B cell (primary cell): ENCODE results near the gene OXER1. TPM values are rescaled to one million over a fixed set of nuclear protein-coding genes. Genes with fewer than 3 reads are reported as not detected.

Experiments used
- ATAC-seq: fragments of 200-7000 bp; cut with Tn5 transposase; one replicate; pipeline ENCODE4 v1.10.0; 2021; ENCODE audit warnings: low read depth, mild to moderate bottlenecking, moderate number of reproducible peaks, moderate library complexity
- CTCF ChIA-PET: fragments of 350-600 bp; sonication (Branson Sonifier 250); formaldehyde crosslinking; loops from one replicate; lab custom pipeline; 2021; ENCODE audit warnings: antibody characterized with exemption, inconsistent platforms; lab: Charles Lee
- POLR2A ChIA-PET: fragments of 350-600 bp; sonication (Branson Sonifier 250); formaldehyde crosslinking; loops from one replicate; lab custom pipeline; 2021; ENCODE audit warnings: antibody characterized with exemption; lab: Charles Lee
- DNase-seq: peaks from one replicate; pipeline ENCODE4 v3.0.0; 2013
- H2AFZ ChIP-seq: 2 replicates; pipeline ENCODE4 v1.6.1; 2012; ENCODE audit warnings: mild to moderate bottlenecking, low read depth, low read length; ENCODE audit not compliant: insufficient read depth, poor library complexity, severe bottlenecking
- H3K27ac ChIP-seq, 2 donors: 1 replicate in 1 of 2; 2 replicates in 1 of 2; pipeline ENCODE4 v1.5.1; 2012 to 2013; ENCODE audit warnings: low read length in 2 of 2, mild to moderate bottlenecking in 2 of 2, moderate library complexity in 1 of 2
- H3K27me3 ChIP-seq, 4 experiments: fragments of 200-600 bp in 1 of 4; sonication (generic) in 1 of 4; replicated peaks in 1 of 4; 1 replicate in 2 of 4; 2 replicates in 2 of 4; pipeline versions ENCODE4 v1.6.1 to v1.7.0; 2013 to 2016; ENCODE audit warnings: low read length in 3 of 4, mild to moderate bottlenecking in 2 of 4, mixed read lengths in 1 of 4, moderate library complexity in 1 of 4; ENCODE audit not compliant: insufficient read depth in 4 of 4, control insufficient read depth in 3 of 4; ENCODE audit errors: control extremely low read depth in 1 of 4
- H3K36me3 ChIP-seq, 2 experiments: replicated peaks in 1 of 2; 1 replicate in 1 of 2; 2 replicates in 1 of 2; pipeline versions ENCODE4 v1.6.1 to v1.7.1; 2013; ENCODE audit warnings: low read length in 1 of 2; ENCODE audit not compliant: insufficient read depth in 2 of 2, control insufficient read depth in 1 of 2; ENCODE audit errors: control extremely low read depth in 1 of 2, extremely low read depth in 1 of 2
- H3K4me1 ChIP-seq, 2 donors: fragments of 200-600 bp in 1 of 2; sonication (generic) in 1 of 2; 1 replicate in 1 of 2; 2 replicates in 1 of 2; pipeline versions ENCODE4 v1.5.1 to v1.6.1; 2013 to 2017; ENCODE audit warnings: low read length in 2 of 2; ENCODE audit not compliant: control insufficient read depth in 2 of 2, insufficient read depth in 2 of 2
- H3K4me2 ChIP-seq: replicated peaks from 2 replicates; pipeline ENCODE3; 2012; ENCODE audit warnings: mild to moderate bottlenecking, low read depth, low read length; ENCODE audit not compliant: poor library complexity, severe bottlenecking
- H3K4me3 ChIP-seq, 5 experiments: fragments of 200-600 bp in 1 of 5; sonication (generic) in 1 of 5; 1 replicate in 3 of 5; 2 replicates in 2 of 5; pipeline versions ENCODE4 v1.5.1 to v1.7.0; 2011 to 2016; ENCODE audit warnings: low read length in 4 of 5, mild to moderate bottlenecking in 4 of 5, low read depth in 2 of 5, control low read depth in 1 of 5, moderate library complexity in 1 of 5; ENCODE audit not compliant: insufficient read depth in 1 of 5; ENCODE audit errors: control extremely low read depth in 1 of 5, extremely low read depth in 1 of 5
- H3K79me2 ChIP-seq: fragments of 200-600 bp; sonication (generic); one replicate; pipeline ENCODE4 v1.6.0; 2016; ENCODE audit warnings: low read length; ENCODE audit not compliant: control insufficient read depth, insufficient read depth
- H3K9ac ChIP-seq: fragments of 200-600 bp; sonication (generic); 2 replicates; pipeline ENCODE4 v1.6.1; 2017; ENCODE audit warnings: mild to moderate bottlenecking, low read length, moderate library complexity
- H3K9me3 ChIP-seq, 3 donors: one replicate each; pipeline versions ENCODE4 v1.6.1 to v1.7.1; 2013; ENCODE audit warnings: low read length in 2 of 3; ENCODE audit not compliant: control insufficient read depth in 2 of 3, insufficient read depth in 1 of 3; ENCODE audit errors: control extremely low read depth in 1 of 3
- H4K20me1 ChIP-seq: 2 replicates; pipeline ENCODE4 v1.6.0; 2012; ENCODE audit warnings: mild to moderate bottlenecking, low read length; ENCODE audit not compliant: insufficient read depth, control insufficient read depth, poor library complexity, severe bottlenecking
- H3K27ac Mint-ChIP-seq: one replicate; pipeline ENCODE4 v1.8.0; 2021; ENCODE audit warnings: mixed read lengths
- H3K27me3 Mint-ChIP-seq: one replicate; pipeline ENCODE4 v1.8.0; 2021; ENCODE audit warnings: mixed read lengths
- H3K4me1 Mint-ChIP-seq: one replicate; pipeline ENCODE4 v1.8.0; 2021; ENCODE audit warnings: mixed read lengths
- H3K4me3 Mint-ChIP-seq: one replicate; pipeline ENCODE4 v1.8.0; 2021; ENCODE audit warnings: mixed read lengths
- H3K9me3 Mint-ChIP-seq: one replicate; pipeline ENCODE4 v1.8.0; 2022; ENCODE audit warnings: mixed read lengths; ENCODE audit not compliant: insufficient read depth
- CTCF ChIP-seq: fragments of 200-600 bp; IDR thresholded peaks from one replicate; pipeline ENCODE4 v1.8.0; 2022; ENCODE audit warnings: antibody characterized with exemption, mild to moderate bottlenecking
- EZH2 ChIP-seq: IDR thresholded peaks from 2 replicates; pipeline ENCODE4 v1.6.1; 2012; ENCODE audit warnings: borderline replicate concordance, low read depth, mild to moderate bottlenecking, moderate library complexity, low read length; ENCODE audit not compliant: insufficient read depth, poor library complexity, severe bottlenecking
- WGBS: methylation state at CpG from one replicate; pipeline ENCODE4 v1.1.5; 2013; ENCODE audit warnings: missing lambda C conversion rate; ENCODE audit not compliant: insufficient coverage; 5-methylcytosine and 5-hydroxymethylcytosine counted together
- intact Hi-C: fragments of 100-400 bp; cut with micrococcal nuclease; formaldehyde crosslinking; loops from one replicate; pipeline ENCODE4 v1.10.0; 2022
- polyA plus RNA-seq: library from polyadenylated mRNA; depleted of rRNA; stranded (reverse); fragments of >200 nt; gene quantifications from 2 replicates; pipeline ENCODE4 v1.2.3, GENCODE V29; 2012
- total RNA-seq, 2 donors: library from RNA; stranded (reverse); fragments of 120-200 nt in 1 of 2; gene quantifications; 1 replicate in 1 of 2; 2 replicates in 1 of 2; pipeline versions ENCODE4 v1.2.3 to v1.2.4, GENCODE V29; 2013 to 2022

Gene OXER1
- total and polyA plus RNA-seq, 2 donors (not counting 1 experiment from before 2014, with no cell fraction given), result 3.2 to 3.3 TPM

- WGBS, result 46% methylated on average over 2 of the region's 4 CpGs
- no peaks in the 10 kb centered on the region for H3K27me3 Mint-ChIP-seq
- Histone ChIP-seq H3K4me3 (no peak overlapping the region), H3K9me3 (no peaks in the 10 kb centered on the region), H3K4me1 (peaks cover 14 to 19% of the 10 kb centered on the region in 2 donors), H3K27me3 (no peaks in the 10 kb centered on the region), H3K79me2 (peaks cover 35% of the 10 kb centered on the region), H3K4me2 (no peak overlapping the region), H4K20me1 (no peaks in the 10 kb centered on the region), H3K27ac (no peak overlapping the region), H3K9ac (no peak overlapping the region), H3K36me3 (no peaks in the 10 kb centered on the region), H2AFZ (no peak overlapping the region)
- DNase-seq (no peak), ATAC-seq (no peak)
- TF ChIP-seq EZH2 (no peak), CTCF (no peak)
- H3K9me3 Mint-ChIP-seq, result no peaks in the 10 kb centered on the region
- no peak overlapping the region for H3K27ac Mint-ChIP-seq
- H3K4me3 Mint-ChIP-seq, result no peak overlapping the region
- intact Hi-C loops, result no loop called here
- CTCF ChIA-PET, result no interaction called here
- POLR2A ChIA-PET, result no interaction called here
- peaks cover 22% of the 10 kb centered on the region for H3K4me1 Mint-ChIP-seq
Measured at GRCh38 chr2:42788882-42789281, 24.9 kb upstream of the OXER1 start.

- TF ChIP-seq CTCF (no peak), EZH2 (no peak)
- peaks cover 9 to 15% of the 10 kb centered on the region in 2 donors for H3K4me1 ChIP-seq
- H3K4me2 ChIP-seq, result no peak overlapping the region
- WGBS, result 78% methylated on average over 6 of the region's 9 CpGs
- no peaks in the 10 kb centered on the region for H3K36me3 ChIP-seq
- H3K9ac ChIP-seq, result no peak overlapping the region
- Mint-ChIP-seq H3K4me3 (no peak overlapping the region), H3K4me1 (peaks cover 17% of the 10 kb centered on the region), H3K9me3 (no peaks in the 10 kb centered on the region), H3K27ac (no peak overlapping the region), H3K27me3 (no peaks in the 10 kb centered on the region)
- peaks cover 35% of the 10 kb centered on the region for H3K79me2 ChIP-seq
- H3K27me3 ChIP-seq, result no peaks in the 10 kb centered on the region
- CTCF ChIA-PET, result no interaction called here
- H3K4me3 ChIP-seq, result no peak overlapping the region
- H3K9me3 ChIP-seq, result no peaks in the 10 kb centered on the region
- POLR2A ChIA-PET, result no interaction called here
- intact Hi-C loops, result no loop called here
- no peak overlapping the region for H2AFZ ChIP-seq
- H3K27ac ChIP-seq, result no peak overlapping the region
- H4K20me1 ChIP-seq, result no peaks in the 10 kb centered on the region
- ATAC-seq, result no peak
- DNase-seq, result no peak
Measured at GRCh38 chr2:42788478-42788793, 24.5 kb upstream of the OXER1 start.
